Natural killer cell (primary cell): ENCODE data around the gene ZNF862. TPM values are rescaled to one million over a fixed set of nuclear protein-coding genes. Genes with fewer than 3 reads are reported as not detected.

Experiments
- ATAC-seq, 3 donors: fragments of 150-1000 bp in 2 of 3; fragments of 200-7000 bp in 1 of 3; cut with Tn5 transposase; 1 replicate in 1 of 3; 2 replicates in 2 of 3; pipeline ENCODE4 v1.10.0; 2021; ENCODE audit warnings: mild to moderate bottlenecking in 2 of 3, moderate library complexity in 2 of 3
- DNase-seq, 2 donors: peaks; one replicate each; pipeline versions ENCODE4 v3.0.0 to v3.0.0-alpha.2; 2013 to 2021; ENCODE audit warnings: mixed read lengths in 1 of 2
- H3K27ac ChIP-seq: one replicate; pipeline ENCODE4 v1.5.1; 2013; ENCODE audit warnings: mild to moderate bottlenecking, low read length
- H3K27me3 ChIP-seq: one replicate; pipeline ENCODE4 v1.6.1; 2013; ENCODE audit warnings: low read length; ENCODE audit not compliant: control insufficient read depth, insufficient read depth
- H3K36me3 ChIP-seq: one replicate; pipeline ENCODE4 v1.6.1; 2013; ENCODE audit warnings: low read length; ENCODE audit not compliant: control insufficient read depth, insufficient read depth
- H3K4me1 ChIP-seq: one replicate; pipeline ENCODE4 v1.6.1; 2013; ENCODE audit warnings: low read length; ENCODE audit not compliant: control insufficient read depth, insufficient read depth
- H3K4me3 ChIP-seq: one replicate; pipeline ENCODE4 v1.5.1; 2013; ENCODE audit warnings: low read length
- H3K9me3 ChIP-seq: one replicate; pipeline ENCODE4 v1.6.1; 2013; ENCODE audit warnings: low read length; ENCODE audit not compliant: control insufficient read depth, insufficient read depth
- H3K27ac Mint-ChIP-seq, 2 donors: one replicate each; pipeline ENCODE4 v1.8.0; 2022; ENCODE audit warnings: mild to moderate bottlenecking in 2 of 2, mixed read lengths in 2 of 2, moderate library complexity in 1 of 2
- H3K27me3 Mint-ChIP-seq, 2 donors: one replicate each; pipeline ENCODE4 v1.8.0; 2022; ENCODE audit warnings: low read depth in 2 of 2, mixed read lengths in 2 of 2
- H3K36me3 Mint-ChIP-seq: one replicate; pipeline ENCODE4 v1.8.0; 2022; ENCODE audit warnings: mixed read lengths
- H3K4me1 Mint-ChIP-seq, 2 donors: one replicate each; pipeline ENCODE4 v1.8.0; 2022; ENCODE audit warnings: mixed read lengths in 2 of 2
- H3K4me3 Mint-ChIP-seq: one replicate; pipeline ENCODE4 v1.8.0; 2022; ENCODE audit warnings: mild to moderate bottlenecking, moderate library complexity, mixed read lengths
- H3K9me3 Mint-ChIP-seq, 2 donors: one replicate each; pipeline ENCODE4 v1.8.0; 2022; ENCODE audit warnings: mixed read lengths in 2 of 2
- WGBS: methylation state at CpG from one replicate; pipeline ENCODE4 v1.1.7; 2013; ENCODE audit warnings: missing lambda C conversion rate; ENCODE audit not compliant: insufficient coverage; 5-methylcytosine and 5-hydroxymethylcytosine counted together
- intact Hi-C: fragments of 100-400 bp; cut with micrococcal nuclease; formaldehyde crosslinking; loops from one replicate; pipeline ENCODE4 v1.14.2; 2022
- total RNA-seq, 4 donors: library from RNA; stranded (reverse); fragments of 120-200 nt in 1 of 4; gene quantifications; one replicate each; pipeline versions ENCODE4 v1.2.3 to v1.2.4, GENCODE V29; 2013 to 2022
- TF ChIP-seq, protein P1 (sequence below): fragments of 200-600 bp; IDR thresholded peaks from one replicate; pipeline ENCODE4 v1.8.0; 2022; ENCODE audit warnings: antibody characterized with exemption

Gene ZNF862
- total RNA-seq, result 10 to 100 TPM; 21.4 to 28.9 (median 21.7) TPM
- 23.3 TPM for total RNA-seq (2013)

DNA sequence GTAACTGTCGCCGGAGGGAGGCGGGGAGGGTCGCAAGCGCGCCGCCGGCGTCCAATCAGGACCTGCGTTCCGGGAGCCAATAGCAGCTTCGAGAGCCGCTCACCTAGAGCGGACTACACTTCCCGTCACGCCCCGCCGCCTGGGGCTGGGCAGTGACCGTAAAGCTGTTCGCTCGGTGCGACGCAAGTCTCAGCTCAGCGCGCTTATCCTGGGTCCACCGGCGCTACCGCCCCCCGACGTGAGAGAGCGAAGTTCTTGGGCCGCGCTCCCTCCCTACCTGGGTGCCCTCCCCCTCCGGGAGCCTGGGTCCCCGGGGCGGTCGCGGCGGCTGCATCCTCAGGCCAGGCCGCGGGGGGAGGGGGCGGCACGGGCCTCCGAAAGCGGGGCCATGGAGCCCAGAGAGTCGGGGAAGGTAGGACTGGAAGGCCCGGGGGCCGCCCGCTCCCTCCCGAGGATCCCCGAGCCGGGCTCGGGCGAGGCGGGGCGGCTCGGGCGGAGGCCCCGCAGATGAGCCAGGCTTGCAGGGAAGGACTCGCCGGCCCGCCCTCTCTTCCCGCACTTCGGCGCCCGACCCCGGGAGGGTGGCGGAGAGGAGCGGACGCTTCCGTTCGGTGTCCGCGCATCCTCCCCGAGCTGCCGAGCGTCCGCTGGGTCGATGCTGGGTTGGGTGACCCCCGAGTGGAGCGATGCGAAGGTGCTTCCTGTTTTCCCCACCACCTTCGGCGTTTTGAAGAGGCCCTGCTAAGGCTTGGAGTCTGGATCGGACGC lies at the start of gene ZNF862:
Gene ZNF862 (plus strand): TSS at position 152 of the 768 bp plus-strand sequence. CDS start 237 bp downstream, at position 389.
- Histone ChIP-seq H3K9me3 (no peaks in the 10 kb centered on the region), H3K4me3 (peak within 1 kb of the TSS; percentile 72), H3K27ac (peak within 1 kb of the TSS; percentile 54), H3K36me3 (no peaks in the 10 kb centered on the region), H3K27me3 (no peaks in the 10 kb centered on the region), H3K4me1 (peaks cover 18% of the 10 kb centered on the region)
- intact Hi-C loops, result loop anchor here (5.0 kb wide), 1 partner anchor 34 kb away; the partner anchor contains the start of gene ATP6V0E2
- WGBS, result under 1% methylated on average over 86 of the region's 86 CpGs
- TF ChIP-seq, protein P1, sequence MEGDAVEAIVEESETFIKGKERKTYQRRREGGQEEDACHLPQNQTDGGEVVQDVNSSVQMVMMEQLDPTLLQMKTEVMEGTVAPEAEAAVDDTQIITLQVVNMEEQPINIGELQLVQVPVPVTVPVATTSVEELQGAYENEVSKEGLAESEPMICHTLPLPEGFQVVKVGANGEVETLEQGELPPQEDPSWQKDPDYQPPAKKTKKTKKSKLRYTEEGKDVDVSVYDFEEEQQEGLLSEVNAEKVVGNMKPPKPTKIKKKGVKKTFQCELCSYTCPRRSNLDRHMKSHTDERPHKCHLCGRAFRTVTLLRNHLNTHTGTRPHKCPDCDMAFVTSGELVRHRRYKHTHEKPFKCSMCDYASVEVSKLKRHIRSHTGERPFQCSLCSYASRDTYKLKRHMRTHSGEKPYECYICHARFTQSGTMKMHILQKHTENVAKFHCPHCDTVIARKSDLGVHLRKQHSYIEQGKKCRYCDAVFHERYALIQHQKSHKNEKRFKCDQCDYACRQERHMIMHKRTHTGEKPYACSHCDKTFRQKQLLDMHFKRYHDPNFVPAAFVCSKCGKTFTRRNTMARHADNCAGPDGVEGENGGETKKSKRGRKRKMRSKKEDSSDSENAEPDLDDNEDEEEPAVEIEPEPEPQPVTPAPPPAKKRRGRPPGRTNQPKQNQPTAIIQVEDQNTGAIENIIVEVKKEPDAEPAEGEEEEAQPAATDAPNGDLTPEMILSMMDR, result no peak
- Mint-ChIP-seq H3K9me3 (no peaks in the 10 kb centered on the region), H3K27me3 (peaks cover 0 to 11% of the 10 kb centered on the region in 2 donors), H3K4me3 (peak within 1 kb of the TSS; percentile 86), H3K4me1 (peaks cover 20 to 22% of the 10 kb centered on the region in 2 donors), H3K27ac (peak within 1 kb of the TSS; percentile 76 to 84), H3K36me3 (no peaks in the 10 kb centered on the region)
- ATAC-seq (peak; percentile 96 to 100 (median 97)), DNase-seq (peak; percentile 90 to 98)

DNA sequence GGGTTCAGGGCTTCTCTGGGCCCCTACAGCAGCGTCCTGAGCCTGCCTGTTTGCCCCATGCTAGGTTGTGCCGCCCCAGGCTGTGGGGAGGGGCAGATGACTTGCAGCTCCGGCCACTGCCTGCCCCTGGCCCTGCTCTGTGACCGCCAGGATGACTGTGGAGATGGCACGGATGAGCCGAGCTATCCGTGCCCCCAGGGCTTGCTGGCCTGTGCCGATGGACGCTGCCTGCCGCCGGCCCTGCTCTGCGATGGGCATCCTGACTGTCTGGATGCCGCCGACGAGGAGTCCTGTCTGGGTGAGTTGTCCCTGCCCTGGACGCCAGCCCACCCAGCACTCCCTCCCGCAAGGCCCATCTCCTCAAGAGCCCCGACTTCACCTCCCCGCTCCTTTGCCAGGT lies 49.1 kb upstream of the ZNF862 start:
- H3K4me3 ChIP-seq, result no peak overlapping the region
- H3K27ac ChIP-seq, result no peak overlapping the region
- H3K9me3 Mint-ChIP-seq, result no peaks in the 10 kb centered on the region
- intact Hi-C loops, result no loop called here
- peaks cover 0 to 12% of the 10 kb centered on the region in 2 donors for H3K4me1 Mint-ChIP-seq
- H3K27me3 ChIP-seq, result peaks cover 3% of the 10 kb centered on the region
- no peaks in the 10 kb centered on the region for H3K4me1 ChIP-seq
- ATAC-seq (no peak), DNase-seq (no peak)
- peaks cover 0 to 26% of the 10 kb centered on the region in 2 donors for H3K27me3 Mint-ChIP-seq
- H3K4me3 Mint-ChIP-seq, result no peak overlapping the region
- TF ChIP-seq, protein P1, result no peak
- WGBS, result 93% methylated on average over 17 of the region's 19 CpGs
- H3K27ac Mint-ChIP-seq, result no peak overlapping the region
- no peaks in the 10 kb centered on the region for H3K36me3 ChIP-seq
- no peaks in the 10 kb centered on the region for H3K9me3 ChIP-seq
- H3K36me3 Mint-ChIP-seq, result no peaks in the 10 kb centered on the region

DNA sequence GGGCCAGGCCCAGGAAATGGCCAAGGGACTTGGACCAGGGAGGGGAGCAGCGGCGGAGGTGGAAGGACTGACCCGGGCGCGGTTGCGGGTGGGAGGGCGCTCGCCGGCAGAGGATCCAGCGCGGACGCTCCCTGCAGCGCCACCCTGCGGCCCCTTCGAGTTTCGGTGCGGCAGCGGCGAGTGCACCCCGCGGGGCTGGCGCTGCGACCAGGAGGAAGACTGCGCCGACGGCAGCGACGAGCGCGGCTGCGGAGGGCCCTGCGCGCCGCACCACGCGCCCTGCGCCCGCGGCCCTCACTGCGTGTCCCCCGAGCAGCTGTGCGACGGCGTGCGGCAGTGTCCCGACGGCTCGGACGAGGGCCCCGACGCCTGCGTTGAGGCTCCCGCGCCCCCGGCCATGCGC lies 48.0 kb upstream of the ZNF862 start:
- Histone ChIP-seq H3K4me3 (no peak overlapping the region), H3K4me1 (no peaks in the 10 kb centered on the region), H3K9me3 (no peaks in the 10 kb centered on the region), H3K27me3 (peaks cover 3% of the 10 kb centered on the region), H3K36me3 (no peaks in the 10 kb centered on the region), H3K27ac (no peak overlapping the region)
- Mint-ChIP-seq H3K27me3 (peaks cover 0 to 26% of the 10 kb centered on the region in 2 donors), H3K36me3 (no peaks in the 10 kb centered on the region), H3K4me1 (peaks cover 0 to 12% of the 10 kb centered on the region in 2 donors), H3K4me3 (no peak overlapping the region), H3K9me3 (no peaks in the 10 kb centered on the region), H3K27ac (no peak overlapping the region)
- WGBS, result 7% methylated on average over 56 of the region's 56 CpGs
- intact Hi-C loops, result no loop called here
- DNase-seq (peak; percentile 30 to 60), ATAC-seq (peak in 2 of 3 donors; percentile 63 to 79)
- TF ChIP-seq, protein P1, result peak; percentile 42
